ENCODE measurements around the gene CDK3.
A peak's percentile ranks its signal among the peaks of the same experiment; 100 is the strongest.

Gene CDK3

DNA sequence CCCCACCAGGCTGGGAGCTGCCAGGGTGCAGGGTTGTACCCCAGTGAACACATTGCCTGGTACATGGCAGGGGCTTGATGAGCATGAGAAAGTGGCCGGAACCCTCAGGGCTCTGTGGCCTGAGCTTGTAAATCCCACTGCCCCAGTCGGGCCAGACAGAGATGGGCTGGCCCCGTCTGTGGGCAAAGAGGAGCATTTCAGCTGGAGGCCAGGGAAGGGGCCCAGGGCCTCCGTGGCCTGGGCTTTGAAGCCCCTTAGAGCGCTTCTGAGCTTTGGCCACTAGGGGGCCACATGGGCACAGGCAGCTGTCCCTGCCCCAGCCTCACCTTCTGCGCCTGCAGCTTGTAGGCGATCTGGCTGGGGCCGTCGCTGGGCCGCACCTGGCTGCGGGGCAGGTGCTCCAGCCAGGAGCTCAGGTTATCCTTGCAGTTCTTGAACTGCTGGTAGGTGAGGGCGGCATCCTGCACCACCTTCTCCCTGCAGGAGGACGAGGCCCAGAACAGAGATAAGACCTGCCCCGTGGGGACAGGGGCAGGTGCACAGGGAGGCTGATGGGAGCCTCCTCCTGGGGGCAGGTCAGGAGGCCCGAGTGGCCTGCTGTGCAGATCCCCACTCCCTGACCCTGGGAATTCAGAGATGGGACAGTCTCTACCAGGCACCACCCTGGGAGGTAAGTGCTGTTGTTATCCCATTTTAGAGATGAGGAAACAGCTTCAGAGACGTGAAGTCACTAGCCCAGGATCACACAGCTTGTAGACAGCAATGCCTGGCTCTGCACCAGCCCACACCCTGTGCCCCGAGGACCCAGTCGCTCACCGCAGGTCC is 13.7 kb downstream of the CDK3 start:
- peak; percentile 51 to 67 for DNase-seq (ENCODE audit: low read depth in 2 of 2)

DNA sequence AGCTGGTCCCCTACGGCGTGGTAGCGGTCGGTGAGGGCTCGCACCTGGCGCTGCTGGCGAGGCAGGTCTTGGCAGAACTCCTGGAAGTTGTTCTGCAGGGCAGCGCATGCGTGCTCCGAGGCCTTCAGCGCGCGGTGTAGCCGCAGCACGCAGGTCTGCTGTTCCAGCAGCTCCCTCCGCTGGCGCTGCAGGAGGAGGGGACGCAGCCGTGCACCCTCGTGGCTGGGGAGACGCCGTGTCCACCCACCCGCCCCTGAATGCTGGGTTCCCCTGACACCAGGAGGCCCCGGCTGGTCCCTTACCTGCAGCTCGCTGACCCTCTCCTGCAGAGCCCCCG is 14.2 kb downstream of the CDK3 start:
- DNase-seq (ENCODE audit: low read depth in 2 of 2): no peak

DNA sequence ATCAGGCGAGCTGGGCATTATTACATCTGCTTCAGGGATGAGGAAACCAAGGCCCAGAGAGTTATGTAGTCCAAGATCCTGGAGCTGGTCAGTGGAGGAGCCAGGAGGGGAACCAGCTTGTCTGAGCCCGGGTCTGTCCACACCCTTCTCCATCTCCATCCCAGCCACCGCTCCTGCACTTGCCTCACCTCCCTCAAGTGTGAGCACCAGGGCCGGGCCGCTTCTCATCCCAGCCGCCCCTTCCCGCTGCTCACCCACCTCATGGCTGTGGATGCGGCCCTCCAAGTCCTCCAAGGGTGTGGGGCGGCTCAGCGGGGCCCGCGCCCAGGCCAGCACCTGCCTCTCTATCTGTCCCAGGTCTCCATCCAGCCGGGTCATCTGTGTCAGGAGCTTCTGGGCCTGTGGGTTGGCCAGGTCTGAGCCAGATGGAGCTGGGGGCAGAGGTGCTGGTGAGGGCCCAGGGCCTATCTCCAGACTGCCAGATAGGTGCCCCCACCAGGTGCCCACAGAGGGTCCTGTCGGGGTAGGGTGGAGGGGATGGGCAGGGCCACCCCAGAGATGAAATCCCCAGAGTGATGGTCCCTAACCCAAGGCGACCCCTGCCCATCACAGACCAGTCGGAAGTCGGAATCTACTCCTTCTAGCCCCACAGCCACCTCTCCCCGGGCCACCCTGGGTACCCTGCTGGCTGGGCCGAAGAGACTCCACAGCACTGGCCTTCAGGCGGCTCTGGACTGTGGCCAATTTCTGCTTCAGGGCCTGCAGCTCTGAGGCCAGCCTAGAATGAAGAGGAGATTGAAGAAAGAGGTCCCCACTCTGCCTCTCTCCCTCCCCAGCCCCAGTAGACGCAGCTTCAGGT is 17.1 kb downstream of the CDK3 start:
- no peak for DNase-seq (ENCODE audit: low read depth in 2 of 2)

DNA sequence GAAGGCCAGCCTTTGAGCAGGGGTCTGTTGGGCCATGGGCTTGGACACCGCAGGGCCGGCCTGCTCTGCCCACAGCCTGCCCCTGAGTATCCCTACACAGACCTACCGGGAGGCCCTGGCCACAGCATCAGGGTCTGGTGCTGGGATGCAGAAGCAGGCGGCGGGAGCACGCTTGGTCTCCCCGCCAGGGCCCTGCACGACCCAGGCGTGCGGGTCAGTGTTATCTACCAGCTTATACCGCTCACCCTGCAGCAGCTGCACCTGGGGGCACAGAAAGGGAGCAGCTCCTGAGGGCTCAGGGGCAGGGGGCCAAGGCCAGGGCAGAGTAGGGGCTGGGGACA is 17.7 kb downstream of the CDK3 start:
- no peak for DNase-seq (ENCODE audit: low read depth in 2 of 2)

DNA sequence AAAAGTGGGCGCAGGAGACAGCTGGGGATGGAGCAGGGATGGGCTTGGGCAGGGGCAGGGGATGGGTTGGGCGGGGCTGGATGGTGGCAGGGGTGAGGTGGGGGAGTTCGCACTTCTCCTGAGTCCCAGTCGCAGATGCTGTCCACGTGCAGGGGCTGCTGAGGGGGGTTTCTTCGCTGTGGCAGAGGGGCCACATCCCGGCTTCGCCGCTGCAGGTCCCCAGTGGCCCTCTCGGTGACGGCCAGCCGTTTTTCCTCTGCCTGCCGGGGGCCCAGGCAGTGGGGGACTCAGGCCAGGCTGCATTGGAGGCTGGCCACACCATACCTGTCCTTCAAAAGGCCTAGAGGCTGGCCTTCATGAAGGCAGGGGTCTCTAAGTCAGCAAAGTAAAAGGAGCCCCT is 18.1 kb downstream of the CDK3 start:
- DNase-seq (ENCODE audit: low read depth in 2 of 2): no peak

DNA sequence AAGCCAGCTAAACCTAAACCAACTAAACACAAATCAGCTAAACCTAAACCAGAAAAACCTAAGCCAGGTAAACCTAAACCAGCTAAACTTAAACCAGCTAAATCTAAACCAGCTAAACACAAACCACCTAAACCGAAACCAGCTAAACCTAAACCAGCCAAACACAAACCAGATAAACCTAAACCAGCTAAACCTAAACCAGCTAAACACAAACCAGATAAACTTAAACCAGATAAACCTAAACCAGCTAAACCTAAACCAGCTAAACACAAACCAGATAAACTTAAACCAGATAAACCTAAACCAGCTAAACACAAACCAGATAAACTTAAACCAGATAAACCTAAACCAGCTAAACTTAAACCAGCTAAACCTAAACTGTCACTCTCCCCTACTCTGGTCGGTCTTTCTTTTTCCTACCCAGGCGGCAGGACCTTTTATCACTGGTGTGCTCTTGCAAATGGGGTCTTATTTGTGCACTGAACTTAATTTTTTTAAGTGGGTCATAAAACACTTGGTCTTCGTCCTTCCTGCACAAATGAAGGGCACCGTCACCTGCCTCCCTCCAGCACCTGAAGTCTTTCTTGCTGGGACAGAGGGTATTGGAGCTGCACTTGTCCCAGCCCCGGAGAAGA is 19.3 kb downstream of the CDK3 start:
- no peak for DNase-seq (ENCODE audit: low read depth in 2 of 2)

DNA sequence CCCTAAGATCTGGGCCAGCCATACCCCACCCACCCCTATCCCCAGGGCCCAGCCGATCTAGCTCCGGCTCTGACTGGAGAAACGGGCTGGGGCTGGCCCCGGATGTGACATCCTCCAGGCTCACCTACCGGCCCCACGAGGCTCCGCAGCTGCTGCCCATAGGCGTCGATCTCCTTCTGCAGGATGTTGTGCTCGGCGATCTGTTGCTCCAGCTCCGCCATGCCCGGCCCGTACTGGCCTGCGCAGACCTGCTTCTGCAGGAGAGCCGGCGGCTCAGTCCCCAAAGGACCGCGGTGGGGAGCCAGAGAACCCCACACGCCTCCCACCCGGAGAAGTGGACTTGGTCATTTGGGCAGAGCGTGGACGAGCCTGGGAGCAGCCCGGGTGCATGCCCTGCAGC is 21.6 kb downstream of the CDK3 start:
- DNase-seq (ENCODE audit: low read depth in 2 of 2): no peak

DNA sequence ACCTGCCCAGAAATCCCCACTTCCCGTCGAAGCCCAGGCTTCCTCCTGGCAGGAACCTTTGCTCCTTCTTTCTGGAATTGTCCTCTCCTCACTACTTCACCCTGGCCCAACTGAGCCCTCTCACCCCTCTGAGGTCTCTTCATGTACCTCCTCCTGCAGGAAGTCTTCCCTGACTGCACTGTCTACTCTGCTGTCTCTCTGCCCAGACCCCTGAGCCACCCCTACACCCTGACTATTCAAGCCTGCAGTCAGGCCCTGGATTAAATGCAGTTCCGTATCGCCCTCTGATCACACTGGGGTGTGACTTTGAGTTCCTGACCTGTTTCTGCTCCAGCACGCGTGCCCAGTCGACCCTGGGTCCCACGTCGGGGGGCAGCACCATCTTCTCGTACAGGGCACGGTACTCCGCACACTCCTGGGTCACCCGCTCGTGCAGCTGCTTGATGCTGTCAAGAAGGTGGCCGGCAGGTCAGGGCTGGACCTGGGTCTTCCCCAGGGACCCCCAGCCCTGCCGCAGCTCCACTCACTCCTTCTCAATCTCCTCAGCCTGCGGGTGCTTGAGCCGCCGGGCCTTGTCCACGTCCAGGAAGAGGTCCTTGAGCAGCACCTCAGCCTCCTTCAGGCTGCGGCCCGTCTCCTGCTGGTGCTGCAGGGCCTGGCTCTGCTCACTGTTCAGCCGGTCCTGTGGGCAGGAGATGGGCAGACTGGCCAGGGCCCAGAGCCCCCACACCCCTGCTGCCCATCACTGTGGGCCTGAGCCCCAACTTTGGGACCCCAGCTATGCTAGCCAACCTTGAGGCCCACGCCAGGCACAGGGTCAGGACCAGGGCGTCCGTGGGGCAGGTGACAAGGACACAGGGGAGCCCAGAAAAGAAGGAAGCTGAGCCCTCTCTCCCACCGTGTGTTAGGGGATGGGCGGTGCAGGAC is 22.6 kb downstream of the CDK3 start:
- no peak for DNase-seq (ENCODE audit: low read depth in 2 of 2)

DNA sequence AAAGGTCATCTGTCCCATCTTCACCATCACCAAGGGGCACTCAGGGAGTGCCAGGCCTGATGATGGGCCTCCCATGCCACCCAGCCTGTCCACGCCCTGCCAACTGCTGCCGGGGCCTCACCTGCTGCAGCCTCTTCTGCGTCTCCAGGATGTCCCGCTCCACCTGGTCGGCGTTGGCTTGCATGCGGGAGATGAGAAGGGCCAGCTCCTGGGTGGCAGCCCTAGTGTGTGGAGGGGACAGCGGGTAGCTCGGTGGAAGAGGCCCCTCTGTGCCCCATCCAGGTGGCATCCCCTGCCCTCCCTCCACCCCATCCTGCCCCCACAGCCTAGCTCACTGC is 23.2 kb downstream of the CDK3 start:
- no peak for DNase-seq (ENCODE audit: low read depth in 2 of 2)

DNA sequence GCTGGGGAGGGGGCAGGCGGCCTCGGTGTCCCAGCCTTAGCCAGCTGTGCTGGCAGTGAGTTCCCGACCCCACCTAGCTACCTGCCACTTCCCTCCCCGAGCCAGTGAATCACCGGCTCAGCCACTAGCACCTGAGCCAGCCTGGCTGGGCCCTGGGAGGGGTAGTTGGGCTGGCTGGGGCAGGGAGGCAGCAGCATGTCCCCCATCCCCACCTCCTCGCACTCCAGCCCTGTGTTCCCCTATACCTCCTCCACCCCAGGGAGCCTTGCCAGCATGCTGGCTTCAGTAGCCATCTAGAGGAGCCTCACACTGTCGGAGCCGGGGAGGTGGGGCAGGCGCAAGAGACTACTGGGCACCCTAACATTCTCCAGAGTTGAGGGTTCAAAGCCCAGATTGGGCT is 23.7 kb downstream of the CDK3 start:
- DNase-seq (ENCODE audit: low read depth in 2 of 2): no peak

DNA sequence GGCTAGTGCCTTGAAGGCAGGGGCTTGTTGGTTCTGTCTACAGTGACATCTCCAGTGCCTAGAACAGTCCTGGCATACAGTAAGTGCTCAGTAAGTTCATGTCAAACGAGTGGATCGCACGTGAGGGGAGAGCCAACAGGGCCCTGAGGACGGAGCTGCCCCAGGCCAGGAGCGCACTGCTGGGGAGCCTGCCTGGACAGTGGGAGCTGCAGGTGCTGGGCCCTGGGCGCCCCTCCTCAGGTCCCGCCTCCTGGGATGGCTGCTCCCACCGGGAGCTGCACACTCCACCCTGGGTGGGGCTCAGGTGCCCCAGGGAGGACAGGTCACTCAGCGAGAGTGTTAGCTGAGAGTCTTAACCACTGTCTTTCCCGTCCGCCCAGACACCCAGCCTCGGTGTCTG is 24.6 kb downstream of the CDK3 start:
- DNase-seq (ENCODE audit: low read depth in 2 of 2): no peak

DNA sequence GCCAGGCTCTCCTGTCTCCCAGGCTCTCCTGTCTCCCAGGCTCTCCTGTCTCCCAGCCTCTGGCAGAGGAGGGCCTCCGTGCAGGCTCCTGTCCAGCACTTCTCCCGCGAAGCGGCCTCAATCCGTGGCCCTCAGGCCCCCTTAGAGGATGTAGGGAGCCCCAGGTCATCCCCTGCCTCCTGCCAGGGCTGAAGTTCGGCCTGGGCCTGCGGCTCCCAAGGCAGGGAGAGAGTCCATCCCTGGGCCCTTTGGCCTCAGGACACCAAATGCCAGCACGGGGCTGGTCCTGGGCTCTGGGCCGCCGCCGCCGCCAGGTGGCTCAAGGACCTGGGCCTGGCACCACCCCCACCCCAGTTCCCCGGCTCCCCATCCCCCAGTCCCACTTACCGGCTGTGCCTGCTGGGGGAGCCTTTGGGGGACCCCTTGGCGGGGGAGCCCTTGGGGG is 26.1 kb downstream of the CDK3 start:
- DNase-seq (ENCODE audit: low read depth in 2 of 2): no peak

DNA sequence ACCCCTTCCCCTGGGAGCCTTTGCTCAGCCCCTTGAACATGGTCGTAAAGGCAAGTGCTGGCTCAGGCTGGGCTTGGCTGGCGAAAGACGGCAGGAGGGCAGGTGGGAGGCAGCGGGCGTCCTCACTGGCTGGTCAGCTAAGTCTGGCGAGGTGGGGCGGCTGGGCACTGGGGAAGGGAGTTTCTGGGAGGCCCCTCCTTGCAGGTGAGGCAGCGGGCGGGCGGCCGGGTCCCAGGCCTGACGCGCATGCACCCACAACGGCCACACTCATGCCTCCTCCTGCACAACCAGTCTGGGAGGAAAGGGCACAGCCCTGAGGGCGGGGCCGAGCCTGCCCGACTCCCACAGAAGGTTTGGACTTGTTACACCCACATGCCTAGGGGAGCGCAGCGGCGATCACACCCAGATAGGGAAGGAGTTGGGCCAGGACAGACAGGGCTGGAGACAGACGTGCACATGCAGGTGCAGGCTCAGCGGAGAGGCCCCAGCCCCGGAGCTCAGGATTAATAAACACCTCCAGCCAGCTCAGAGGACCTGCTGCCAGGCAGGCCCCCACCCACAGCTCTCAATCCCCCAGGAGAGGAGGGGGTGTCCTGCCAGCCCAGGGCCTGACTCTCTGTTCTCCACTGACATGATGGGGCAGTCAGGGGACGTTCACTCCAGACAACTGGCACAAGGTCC is 26.6 kb downstream of the CDK3 start, which contains the start of gene EVPL:
EVPL (minus strand) TSS at position 148 of the 681 bp plus-strand sequence; CDS start at position 40, 108 bp downstream.
- no peak for DNase-seq (ENCODE audit: low read depth in 2 of 2)

DNA sequence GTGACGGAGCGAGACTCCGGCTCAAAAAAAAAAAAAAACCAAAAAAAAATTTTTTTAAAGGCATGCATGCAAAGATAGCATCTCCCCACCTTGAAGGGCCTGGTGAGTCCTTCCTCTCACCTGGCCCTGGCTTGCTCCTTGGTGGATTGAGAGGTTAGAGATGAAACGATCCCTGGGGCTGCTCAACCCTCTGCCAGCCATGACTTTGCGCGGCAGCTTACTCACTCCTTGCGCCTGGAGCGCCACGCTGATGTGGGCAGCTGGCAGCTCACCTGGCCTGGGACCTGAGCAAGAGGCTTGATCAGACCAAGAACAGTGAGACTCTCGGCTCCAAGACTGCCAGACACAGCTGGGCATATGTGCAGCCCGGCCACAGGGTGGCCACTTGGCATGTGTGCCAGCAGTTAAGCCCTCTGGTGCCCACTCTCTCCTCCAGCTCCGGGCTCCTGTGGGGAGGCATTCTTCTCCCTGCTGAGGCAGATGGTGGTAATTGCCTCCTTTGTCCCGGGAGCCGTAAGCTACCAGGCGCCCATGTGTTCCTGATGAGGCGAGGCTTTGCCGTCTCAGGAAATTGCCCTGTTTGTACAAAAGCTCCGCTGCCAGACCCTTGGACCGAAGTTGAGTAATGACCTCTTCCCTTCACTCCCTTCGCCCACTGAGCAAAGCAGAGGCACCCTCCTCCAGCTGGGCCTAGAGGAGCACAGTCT is 31.6 kb downstream of the CDK3 start:
- DNase-seq (ENCODE audit: low read depth in 2 of 2): no peak

DNA sequence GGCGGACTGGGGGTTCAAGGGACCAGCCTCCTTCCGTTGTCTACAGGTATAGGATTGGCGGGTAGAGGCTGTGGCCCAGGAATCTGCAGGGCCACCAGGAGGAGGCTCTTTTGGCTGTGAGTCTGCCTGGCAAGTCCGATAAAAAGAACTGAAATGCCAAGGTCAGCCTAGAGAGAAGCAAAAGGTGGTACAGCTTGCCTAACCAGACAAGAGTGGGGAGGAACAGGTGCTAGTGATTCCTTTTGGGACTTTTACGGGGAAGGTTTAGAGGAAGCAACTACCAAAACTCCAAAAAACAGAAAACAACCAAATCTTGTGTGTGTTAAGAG is 32.1 kb downstream of the CDK3 start:
- DNase-seq (ENCODE audit: low read depth in 2 of 2): no peak

DNA sequence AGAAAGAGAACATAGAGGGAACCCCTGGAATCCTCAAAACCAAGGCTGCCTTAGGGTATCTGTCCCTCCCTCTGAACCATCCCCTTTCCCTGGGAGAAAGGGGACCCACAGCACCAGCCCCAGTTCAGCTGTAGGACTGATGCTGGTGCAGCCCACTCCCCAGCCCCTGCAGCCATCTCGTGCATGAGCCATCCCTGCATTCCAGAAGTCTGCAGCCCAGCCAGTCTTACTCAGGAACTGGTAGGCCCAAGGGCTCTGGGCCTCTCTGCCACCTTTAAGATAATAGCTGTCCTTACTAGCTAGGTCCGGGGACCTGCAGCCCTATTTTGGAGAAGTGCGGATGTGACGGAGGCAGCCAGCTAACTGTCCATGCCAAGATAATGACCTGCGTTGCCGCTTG is 32.5 kb downstream of the CDK3 start:
- DNase-seq (ENCODE audit: low read depth in 2 of 2): no peak

DNA sequence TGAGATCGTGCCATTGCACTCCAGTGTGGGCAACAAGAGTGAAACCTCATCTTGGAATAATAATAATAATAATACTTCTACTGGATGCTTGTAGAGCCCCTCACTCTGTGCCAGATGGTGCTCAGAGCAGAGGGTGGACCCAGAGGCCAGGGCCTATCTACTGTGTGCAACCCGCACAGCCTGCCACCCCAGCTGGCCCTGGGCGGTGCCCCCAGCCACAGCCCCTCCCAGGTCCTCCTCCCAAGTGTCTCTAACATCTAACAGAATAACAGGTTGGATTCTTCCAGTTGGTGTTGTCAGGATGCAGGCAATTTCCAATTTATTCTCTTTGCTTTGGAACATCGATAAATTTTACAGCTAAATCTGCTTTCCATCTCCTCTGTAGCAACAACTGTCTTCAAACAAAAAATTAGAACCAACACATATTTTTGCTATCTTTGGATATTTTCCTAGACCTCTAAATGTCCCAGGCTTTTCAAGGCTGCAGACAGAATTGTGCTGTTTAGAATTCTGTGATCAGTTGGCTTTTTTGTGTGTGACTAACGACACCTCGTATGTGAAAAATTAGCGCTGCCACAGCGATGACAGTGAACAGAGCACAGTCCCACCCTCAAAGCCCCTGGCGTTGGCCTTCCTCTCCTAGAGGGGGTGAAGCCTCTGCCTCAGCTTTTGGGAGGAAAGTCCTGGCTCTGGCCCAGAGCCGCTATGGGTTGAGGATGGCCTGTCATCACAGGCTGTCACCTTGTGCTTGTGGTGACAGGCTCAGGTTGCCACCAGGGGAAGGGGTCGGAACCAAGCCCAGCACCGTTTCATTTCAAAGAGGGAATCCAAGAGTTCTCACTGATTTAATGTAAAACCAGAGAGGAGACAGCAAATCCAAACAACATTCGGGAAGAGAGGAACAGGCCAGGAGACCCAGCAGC is 34.0 kb downstream of the CDK3 start:
- DNase-seq (ENCODE audit: low read depth in 2 of 2): no peak

DNA sequence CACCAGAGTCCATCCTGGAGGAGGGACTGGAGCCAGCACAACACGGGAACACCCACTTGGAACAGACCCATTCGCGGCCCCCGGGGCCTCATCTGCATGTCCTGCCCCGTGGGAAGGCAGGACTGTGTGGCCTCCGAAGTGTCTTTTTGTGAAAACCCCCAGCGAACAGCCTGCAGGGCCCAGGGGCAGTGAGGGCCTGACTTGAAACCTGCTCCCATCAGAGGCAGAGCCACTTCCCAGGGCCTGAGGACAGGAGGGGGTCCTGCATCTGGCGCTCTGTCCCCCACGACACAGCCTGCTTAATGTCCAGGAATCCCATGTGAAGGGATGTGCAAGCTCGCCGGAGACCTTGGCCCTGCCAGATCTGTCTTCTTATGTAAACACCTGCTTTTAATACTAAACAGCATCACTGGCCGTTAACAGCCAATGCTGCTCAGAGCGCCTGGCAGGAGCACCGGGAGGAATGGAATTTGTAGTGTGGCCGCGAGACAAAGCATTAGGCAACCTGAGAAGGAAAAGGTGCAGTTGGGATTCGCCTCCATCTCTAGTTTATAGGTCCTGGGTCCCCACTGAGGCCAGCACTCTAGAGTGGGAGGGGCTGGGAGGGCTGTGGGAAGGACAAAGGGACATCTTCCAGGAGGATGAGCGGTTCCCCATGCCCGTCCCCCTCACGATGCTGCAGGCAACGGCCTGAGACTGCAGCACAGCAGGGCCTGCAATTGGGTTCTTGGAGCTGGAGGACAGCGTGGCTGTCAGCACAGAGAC is 36.0 kb downstream of the CDK3 start:
- DNase-seq (ENCODE audit: low read depth in 2 of 2): no peak

DNA sequence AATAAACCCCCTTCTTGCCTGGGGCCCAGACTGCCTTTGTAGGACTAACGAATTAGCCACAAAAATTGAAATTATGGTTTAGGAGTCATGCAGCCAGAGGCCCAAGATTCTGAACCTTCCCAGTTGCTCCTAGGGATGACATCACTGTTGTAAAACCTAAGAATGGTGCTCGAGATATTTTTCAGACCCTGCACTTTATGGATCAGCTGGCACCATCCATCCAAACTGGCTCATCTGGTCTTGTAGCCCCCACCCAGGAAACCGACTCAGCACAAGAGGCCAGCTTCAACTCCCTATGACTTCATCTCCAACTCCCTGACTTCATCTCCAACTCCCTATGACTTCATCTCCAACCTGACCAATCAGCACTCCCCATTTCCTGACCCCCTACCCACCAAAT is 37.4 kb downstream of the CDK3 start:
- no peak for DNase-seq (ENCODE audit: low read depth in 2 of 2)
